Spinal cord (tissue), 10 donors: ENCODE results near the gene SLC4A2. TPM values are rescaled to one million over a fixed set of nuclear protein-coding genes. Genes with fewer than 3 reads are reported as not detected.

Source experiments
- DNase-seq, 6 donors: peaks; one replicate each; pipeline versions ENCODE4 v3.0.0 to v3.0.0-alpha.2; 2013 to 2015; ENCODE audit warnings: low spot score in 6 of 6, low read depth in 4 of 6
- H3K27ac ChIP-seq: one replicate; pipeline ENCODE4 v1.5.1; 2013; ENCODE audit warnings: low read depth, low read length, control low read depth
- H3K27me3 ChIP-seq: one replicate; pipeline ENCODE4 v1.6.1; 2013; ENCODE audit warnings: low read length; ENCODE audit not compliant: control insufficient read depth, insufficient read depth
- H3K36me3 ChIP-seq: one replicate; pipeline ENCODE4 v1.6.1; 2013; ENCODE audit warnings: low read length; ENCODE audit not compliant: control insufficient read depth, insufficient read depth
- H3K4me1 ChIP-seq: one replicate; pipeline ENCODE4 v1.6.1; 2013; ENCODE audit warnings: low read length; ENCODE audit not compliant: control insufficient read depth, insufficient read depth
- H3K4me3 ChIP-seq: one replicate; pipeline ENCODE4 v1.5.1; 2013; ENCODE audit warnings: low read depth, low read length, control low read depth
- H3K9me3 ChIP-seq: one replicate; pipeline ENCODE4 v1.6.1; 2013; ENCODE audit warnings: low read length; ENCODE audit not compliant: control insufficient read depth, insufficient read depth
- WGBS: methylation state at CpG from one replicate; pipeline ENCODE4 v1.1.5; 2013; ENCODE audit warnings: missing lambda C conversion rate; ENCODE audit not compliant: insufficient coverage; 5-methylcytosine and 5-hydroxymethylcytosine counted together
- polyA plus RNA-seq, 2 donors: library from polyadenylated mRNA; unstranded; fragments of 120-200 nt; gene quantifications; one replicate each; pipeline ENCODE4 v1.2.1, GENCODE V29; 2013; ENCODE audit not compliant: insufficient read length in 2 of 2
- total RNA-seq, 2 donors: library from RNA; depleted of rRNA in 1 of 2; stranded (reverse); fragments of 120-200 nt in 1 of 2; fragments of >200 nt in 1 of 2; gene quantifications; one replicate each; pipeline versions ENCODE4 v1.2.3 to v1.2.4, GENCODE V29; 2013 to 2014
- donor health status: healthy.

SLC4A2 gene
- total and polyA plus RNA-seq, 4 donors: 27.5 to 101 (median 79.5) TPM

GRCh38 chr7:151077705-151078232 is 18.4 kb downstream of the SLC4A2 start:
- WGBS: 81% methylated on average over 10 of the region's 10 CpGs
- H3K27ac ChIP-seq: no peak overlapping the region

GRCh38 chr7:151078233-151079040 is 19.0 kb downstream of the SLC4A2 start:
- H3K36me3 ChIP-seq: peaks cover 75% of the 10 kb centered on the region
- H3K4me3 ChIP-seq: no peak overlapping the region
- peaks cover 53% of the 10 kb centered on the region for H3K4me1 ChIP-seq
- DNase-seq: no peak
- no peaks in the 10 kb centered on the region for H3K9me3 ChIP-seq
- WGBS: 37% methylated on average over 20 of the region's 22 CpGs
- no peak overlapping the region for H3K27ac ChIP-seq
- H3K27me3 ChIP-seq: no peaks in the 10 kb centered on the region

More at GRCh38 chr7:151077705-151078232, 18.4 kb downstream of the SLC4A2 start:
- Histone ChIP-seq H3K4me3 (no peak overlapping the region), H3K36me3 (peaks cover 80% of the 10 kb centered on the region), H3K4me1 (peaks cover 49% of the 10 kb centered on the region), H3K27me3 (no peaks in the 10 kb centered on the region), H3K9me3 (no peaks in the 10 kb centered on the region)
- DNase-seq: no peak

GRCh38 chr7:151079199-151079910 is 20.0 kb downstream of the SLC4A2 start:
- Histone ChIP-seq H3K4me3 (peak overlapping the region; percentile 85), H3K9me3 (no peaks in the 10 kb centered on the region), H3K4me1 (peaks cover 58% of the 10 kb centered on the region), H3K27me3 (no peaks in the 10 kb centered on the region), H3K27ac (no peak overlapping the region), H3K36me3 (peaks cover 66% of the 10 kb centered on the region)
- no peak for DNase-seq
- 86% methylated on average over 21 of the region's 27 CpGs for WGBS

- H3K36me3 ChIP-seq: peaks cover 58% of the 10 kb centered on the region
- peak in 1 of 6 donors; percentile 44 for DNase-seq
- no peaks in the 10 kb centered on the region for H3K27me3 ChIP-seq
- peak overlapping the region; percentile 71 for H3K27ac ChIP-seq
- under 1% methylated on average over 31 of the region's 31 CpGs for WGBS
- H3K4me3 ChIP-seq: peak overlapping the region; percentile 85
- H3K9me3 ChIP-seq: no peaks in the 10 kb centered on the region
- peaks cover 58% of the 10 kb centered on the region for H3K4me1 ChIP-seq
Measured at GRCh38 chr7:151080067-151080521, 20.7 kb downstream of the SLC4A2 start.

- Histone ChIP-seq H3K27me3 (no peaks in the 10 kb centered on the region), H3K36me3 (peaks cover 53% of the 10 kb centered on the region), H3K4me1 (peaks cover 64% of the 10 kb centered on the region), H3K4me3 (peak within 1 kb of the TSS; percentile 85), H3K9me3 (no peaks in the 10 kb centered on the region), H3K27ac (peak within 1 kb of the TSS; percentile 89)
- peak in 4 of 6 donors; percentile 82 to 97 (median 90) for DNase-seq
- 0% methylated on average over 66 of the region's 66 CpGs for WGBS
Measured at GRCh38 chr7:151080522-151081169, 21.3 kb downstream of the SLC4A2 start, which contains the start of gene FASTK. Gene FASTK (minus strand): TSS chr7:151080809. CDS start chr7:151080766, 43 bp downstream.

- Histone ChIP-seq H3K36me3 (peaks cover 46% of the 10 kb centered on the region), H3K4me1 (peaks cover 68% of the 10 kb centered on the region), H3K27me3 (no peaks in the 10 kb centered on the region), H3K9me3 (no peaks in the 10 kb centered on the region), H3K27ac (peak overlapping the region; percentile 89), H3K4me3 (peak overlapping the region; percentile 85)
- no peak for DNase-seq
- WGBS: 18% methylated on average over 54 of the region's 64 CpGs
Measured at GRCh38 chr7:151081170-151082101, 22.0 kb downstream of the SLC4A2 start.

- Histone ChIP-seq H3K27ac (no peak overlapping the region), H3K4me1 (peaks cover 70% of the 10 kb centered on the region), H3K9me3 (no peaks in the 10 kb centered on the region), H3K36me3 (peaks cover 36% of the 10 kb centered on the region), H3K27me3 (no peaks in the 10 kb centered on the region), H3K4me3 (peak overlapping the region; percentile 68)
- DNase-seq: no peak
- WGBS: 57% methylated on average over 37 of the region's 42 CpGs
Measured at GRCh38 chr7:151082141-151083070, 23.0 kb downstream of the SLC4A2 start.
